COR-L47 (cell line): Measurements from ENCODE around the gene PDIK1L.
A peak's percentile ranks its signal among the peaks of the same experiment; 100 is the strongest.

Experiments used
- DNase-seq: peaks from one replicate; lab custom pipeline; 2025; lab: John Stamatoyannopoulos, UW

Gene PDIK1L

DNA sequence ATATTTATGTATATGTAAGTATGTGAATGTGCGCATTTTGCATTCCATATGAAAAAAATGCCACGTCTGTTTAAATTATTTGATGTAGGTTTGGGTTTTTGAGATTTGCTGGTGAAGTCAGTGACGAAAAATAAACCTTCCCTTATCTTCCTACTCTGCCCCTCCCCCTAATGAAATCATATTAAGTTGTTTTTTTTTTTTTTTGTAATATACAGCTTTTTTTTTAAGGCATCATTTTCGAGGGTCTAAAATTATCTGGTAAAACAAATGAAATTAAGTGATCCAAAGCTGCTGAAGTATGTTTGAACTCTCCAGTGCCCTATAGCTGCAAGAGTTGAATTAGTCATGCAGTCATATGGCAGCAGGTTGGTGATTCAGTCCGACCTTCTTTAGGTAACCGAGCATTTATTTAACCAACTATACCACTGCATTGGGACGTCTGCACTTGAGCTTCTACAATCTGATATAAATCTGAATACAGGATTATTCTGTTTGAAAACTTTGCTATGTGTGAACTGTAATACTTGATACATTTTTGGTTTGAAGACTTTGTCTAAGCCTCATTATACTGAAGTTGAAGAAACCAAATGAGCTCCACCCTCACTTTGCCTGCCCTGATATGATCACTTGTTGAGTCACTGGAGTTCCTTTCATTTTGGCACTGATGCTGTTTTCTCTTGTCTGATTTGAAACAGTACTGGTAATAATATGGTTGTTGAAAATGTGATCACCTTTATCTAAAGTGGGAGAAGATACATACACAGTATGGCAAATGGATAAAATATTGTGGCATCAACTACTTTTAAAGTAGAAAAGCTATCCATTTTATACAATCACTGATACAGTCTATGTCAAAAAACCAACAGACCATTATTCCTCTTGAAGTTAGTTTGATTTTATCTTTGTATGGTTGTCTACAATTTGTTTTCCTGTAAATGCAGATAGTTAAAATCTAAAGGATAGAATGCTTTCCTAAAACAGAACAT lies 11.7 kb downstream of the PDIK1L start:
- DNase-seq = no peak

DNA sequence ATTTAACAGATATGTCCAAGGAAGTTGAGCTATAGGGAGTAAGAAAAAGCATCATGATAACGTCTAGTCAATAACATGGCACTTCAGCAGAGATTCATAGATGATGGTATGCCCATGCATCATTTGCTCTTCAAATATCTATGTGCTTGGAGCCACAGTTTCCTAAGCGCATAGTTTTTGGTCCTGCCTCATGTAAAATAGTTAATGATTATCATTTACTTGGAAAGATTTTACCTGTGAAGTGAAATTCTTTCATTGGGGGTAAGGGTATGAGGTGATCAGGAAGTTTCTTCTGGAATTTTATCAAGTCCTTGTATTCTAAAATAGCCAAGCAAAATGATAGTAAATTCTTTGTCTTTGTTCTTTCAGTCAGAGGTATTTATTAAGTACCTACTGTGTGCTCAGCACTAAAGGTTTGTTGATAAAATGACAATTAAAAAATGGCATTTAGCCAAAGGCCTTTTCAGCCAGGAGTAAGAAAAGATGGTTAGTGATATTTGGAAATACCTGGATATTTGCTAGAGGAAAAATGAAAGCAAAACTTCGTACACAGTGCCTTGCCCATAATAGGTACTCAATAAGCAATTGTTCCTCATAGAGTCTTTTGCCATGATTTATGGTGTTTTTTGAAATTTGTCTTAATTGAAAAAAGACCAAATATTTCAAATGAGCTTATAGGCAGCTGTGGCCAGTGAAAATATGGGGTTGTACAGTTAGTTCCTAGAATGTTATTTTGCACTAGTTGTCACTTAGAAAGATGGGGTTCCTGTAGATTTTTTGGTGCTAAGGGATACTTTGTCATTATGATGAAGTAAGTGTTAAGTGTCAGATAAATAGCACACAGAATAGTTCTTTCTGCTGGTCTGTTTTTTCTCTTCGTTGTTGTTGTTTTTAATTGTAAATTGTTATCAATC lies 13.1 kb downstream of the PDIK1L start:
- DNase-seq = no peak

DNA sequence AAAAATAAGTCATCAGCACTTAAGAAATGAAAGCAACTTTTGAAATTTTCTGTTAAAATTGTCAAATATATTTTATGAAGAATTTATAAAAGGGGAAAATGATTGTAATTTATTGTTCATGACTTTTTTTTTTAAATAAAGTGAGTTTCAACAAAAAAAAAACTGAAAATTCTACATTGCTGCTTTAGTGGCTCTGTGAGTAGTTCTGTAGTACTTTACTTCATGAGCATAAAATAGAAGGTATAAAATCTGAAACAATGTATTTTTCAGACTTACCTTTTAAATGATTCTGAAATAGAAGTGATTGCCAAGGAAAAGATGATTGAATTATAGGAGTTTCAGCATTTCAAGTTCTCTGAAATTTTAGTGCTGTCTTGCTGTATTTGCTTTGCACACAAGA lies 13.8 kb downstream of the PDIK1L start:
- DNase-seq = no peak

DNA sequence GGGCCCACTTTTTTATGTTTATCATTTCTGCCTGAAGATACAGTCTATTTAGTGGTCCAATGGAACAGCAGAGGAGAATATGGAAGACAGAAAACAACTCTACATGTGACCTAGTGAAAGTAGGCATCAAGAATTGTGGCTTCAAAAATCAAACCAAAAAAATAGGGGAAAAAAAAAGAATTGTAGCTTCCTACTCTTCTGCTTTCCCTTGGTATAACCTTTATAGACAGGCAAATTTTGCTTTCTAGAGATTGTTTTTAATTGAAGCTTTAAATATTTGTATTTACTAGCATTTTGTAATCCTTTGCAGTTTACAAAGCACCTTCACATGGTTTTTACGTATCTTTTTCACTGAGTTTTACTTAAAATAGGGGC lies 14.3 kb downstream of the PDIK1L start:
- DNase-seq = no peak

DNA sequence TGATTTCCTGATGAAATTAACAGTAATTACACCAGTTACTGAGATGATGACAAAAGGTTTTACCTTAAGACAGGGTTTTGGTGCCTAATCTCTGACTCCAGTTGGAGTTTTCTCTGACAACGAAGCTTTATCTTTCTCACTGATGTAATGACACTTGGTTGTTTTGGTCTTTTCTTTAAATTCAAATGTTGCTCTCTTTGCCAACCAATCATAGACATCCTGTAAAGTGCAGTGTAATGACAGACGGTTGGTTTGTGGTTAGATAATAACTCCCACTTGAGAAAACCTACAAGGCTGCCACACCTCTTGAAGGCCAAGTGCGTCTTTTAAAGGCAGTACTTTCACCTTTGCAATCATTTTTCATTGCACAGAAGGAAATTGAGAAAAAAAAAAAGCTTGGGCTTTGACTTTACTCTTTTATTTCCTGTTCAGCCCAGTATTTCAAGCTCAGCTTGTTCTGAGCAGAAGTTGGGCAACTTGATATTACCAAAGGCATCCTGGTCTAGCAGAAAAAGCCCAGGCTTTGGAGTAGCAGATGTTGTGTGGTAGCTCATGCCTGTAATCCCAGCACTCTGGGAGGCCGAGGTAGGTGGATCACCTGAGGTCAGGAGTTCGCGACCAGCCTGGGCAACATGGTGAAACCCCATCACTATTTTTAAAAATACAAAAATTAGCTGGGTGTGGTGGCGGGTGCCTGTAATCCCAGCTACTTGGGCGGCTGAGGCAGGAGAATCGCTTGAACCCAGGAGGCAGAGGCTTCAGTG lies 14.9 kb downstream of the PDIK1L start:
- no peak for DNase-seq

DNA sequence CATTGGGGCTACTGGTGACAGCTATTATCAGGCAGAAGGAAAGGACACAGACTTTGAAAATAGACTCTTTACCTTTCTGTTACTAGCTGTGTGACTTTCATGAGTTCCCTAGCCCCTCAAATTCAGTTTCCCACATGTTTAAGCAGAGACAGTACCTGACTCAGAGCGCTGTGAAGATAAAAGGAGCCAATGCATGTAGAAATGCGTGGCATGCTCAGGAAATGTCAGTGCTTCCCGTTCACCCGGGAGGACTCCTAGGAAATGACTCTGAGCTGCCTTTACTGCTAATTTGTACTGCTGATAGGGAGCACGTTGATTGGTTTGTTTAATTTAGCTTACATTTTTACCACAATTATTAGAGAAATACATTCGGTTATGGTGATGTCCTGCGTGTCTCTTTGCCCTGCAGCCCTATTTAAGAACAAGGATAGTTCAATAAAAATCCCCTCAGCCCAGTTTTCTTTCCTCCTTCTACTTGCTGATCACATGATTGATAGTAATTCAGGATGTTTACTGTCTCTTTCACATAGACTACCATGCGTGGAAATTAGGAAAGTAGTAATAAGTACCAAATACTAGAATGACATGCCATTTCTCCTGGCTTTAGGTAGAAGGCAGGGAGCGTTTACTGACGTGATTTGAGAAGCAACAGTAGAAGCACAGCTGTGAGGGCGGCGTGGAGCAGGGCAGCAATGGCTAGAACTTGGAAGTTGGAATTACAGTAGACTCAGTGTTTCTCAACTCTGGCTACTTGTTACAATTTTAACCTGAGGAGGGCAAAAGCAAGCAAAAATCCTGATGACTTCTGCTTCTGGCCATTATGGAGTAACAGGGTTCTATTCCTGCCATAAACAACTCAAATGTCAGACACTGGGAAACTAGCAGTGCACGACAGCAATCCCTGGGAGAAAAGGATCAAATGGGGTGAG lies 15.9 kb downstream of the PDIK1L start:
- no peak for DNase-seq

DNA sequence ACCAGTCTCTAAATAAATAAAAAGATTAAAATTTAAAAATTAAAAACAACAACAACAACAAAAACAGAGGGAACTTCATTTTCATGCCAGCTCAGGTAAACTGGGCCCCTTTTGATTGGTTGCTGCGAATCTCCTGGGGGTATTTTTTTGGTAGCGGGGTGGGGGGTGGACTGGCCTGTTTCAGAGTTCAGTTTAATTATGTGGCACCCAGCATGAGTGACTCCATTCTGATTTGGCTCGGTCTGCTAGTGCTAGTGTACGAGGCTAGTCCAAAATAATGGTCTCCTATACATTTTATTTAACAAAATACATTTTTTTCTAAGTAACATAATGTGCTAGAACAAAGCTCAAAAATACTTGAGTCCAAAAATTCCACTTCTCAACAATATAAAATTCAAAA lies 18.2 kb downstream of the PDIK1L start:
- no peak for DNase-seq

DNA sequence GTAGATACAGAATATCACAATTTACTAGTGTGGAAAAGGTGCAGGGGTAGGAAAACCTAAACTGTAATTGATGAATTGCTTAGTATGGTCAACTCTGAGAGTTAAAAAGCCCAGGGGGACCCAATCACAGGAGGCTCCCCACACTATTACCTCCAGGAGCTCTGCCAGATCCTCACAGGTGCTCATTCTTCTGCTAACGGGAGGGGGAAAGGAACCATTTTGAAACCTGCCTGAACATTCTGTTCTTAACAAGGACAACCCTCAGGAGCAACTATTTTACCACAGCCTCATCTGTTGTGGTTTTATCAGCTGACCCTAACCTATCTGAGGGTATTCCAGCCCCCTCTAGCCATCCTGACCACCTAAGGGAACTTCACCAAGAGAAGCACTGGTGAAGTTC lies 19.1 kb downstream of the PDIK1L start:
- no peak for DNase-seq

DNA sequence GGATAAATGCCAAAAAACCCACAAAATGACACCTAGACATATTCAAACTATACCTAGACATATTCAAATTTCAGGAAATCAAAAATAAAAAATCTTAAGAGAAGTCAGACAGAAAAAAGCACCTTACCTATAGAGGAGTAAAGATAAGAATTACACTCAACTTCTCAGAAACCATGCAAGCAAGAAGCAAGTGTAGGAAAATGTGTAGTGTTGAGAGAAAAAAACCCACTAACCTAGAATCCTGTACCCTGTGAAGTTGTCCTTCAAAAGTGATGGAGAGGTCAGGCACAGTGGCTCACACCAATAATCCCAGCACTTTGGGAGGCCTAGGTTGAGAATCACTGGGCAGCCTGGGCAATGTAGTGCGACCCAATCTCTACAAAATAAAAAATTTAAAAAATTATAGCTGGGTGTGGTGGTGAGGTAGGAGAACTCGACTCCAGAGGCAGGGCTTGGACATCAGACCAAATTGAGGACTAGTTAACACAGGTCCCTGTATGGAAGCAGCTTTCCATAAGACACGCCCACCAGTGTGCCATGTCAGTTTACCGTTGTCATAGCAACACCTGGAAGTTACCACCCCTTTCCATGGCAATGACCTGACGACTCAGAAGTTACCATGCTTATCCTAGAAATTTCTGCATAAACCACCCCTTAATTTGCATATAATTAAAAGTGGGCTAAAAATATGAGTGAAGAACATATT lies 20.7 kb downstream of the PDIK1L start:
- no peak for DNase-seq

DNA sequence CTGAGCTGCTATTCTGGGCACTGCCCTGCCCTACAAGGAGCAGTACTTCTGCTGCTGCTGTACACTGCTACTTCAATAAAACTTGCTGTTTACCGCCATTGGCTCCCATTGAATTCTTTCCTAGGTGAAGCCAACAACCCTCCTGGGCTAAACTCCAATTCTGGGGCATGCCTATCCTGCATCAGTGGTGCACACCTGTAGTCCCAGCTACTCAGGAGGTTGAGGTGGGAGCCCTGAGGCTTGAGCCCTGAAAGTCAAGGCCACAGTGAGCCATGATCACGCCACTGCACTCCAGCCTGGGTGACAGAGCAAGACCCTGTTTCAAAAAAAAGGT lies 21.2 kb downstream of the PDIK1L start:
- DNase-seq = no peak

DNA sequence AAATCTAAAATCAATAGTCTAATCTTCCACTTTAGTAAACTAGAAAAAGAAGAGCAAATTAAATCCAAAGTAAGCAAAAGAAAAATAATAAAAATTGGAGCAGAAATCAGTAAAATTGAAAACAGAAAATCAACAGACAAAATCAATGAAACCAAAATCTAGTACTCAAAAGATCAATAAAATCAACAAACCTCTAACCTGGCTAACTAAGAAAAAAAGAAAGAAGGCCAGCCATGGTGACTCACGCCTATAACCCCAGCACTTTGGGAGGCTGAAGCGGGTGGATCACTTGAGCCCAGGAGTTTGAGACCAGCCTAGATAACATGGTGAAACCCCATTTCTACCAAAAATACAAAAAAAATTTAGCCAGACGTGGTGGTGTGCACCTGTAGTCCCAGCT lies 22.8 kb downstream of the PDIK1L start:
- DNase-seq = no peak

DNA sequence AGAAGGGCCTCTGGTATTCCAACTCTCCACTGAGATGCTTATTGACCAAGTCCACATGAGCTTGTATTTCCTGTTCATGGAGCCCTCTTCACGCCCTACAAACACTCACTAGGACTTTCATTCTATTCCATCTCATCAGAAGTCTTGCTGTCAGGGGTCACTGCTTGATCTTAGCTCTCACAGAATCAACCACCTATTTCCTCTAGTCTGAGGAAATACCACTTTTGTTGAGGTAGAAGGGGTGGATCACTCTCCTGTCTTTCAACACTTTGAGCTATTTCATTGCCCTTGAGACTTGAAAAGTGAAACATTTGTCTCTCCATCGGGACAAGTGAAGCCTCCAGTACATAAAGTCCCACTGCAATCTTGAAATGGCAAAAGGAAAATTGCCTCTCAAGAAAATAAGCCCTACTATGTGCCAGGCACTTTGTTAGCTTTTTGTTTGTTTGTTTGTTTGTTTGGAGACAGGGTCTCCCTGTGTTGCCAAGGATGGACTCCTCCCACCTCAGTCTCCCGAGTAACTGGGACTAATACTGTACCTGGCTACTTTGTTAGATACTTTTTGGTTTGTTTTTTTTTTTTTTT lies 27.4 kb downstream of the PDIK1L start:
- no peak for DNase-seq

DNA sequence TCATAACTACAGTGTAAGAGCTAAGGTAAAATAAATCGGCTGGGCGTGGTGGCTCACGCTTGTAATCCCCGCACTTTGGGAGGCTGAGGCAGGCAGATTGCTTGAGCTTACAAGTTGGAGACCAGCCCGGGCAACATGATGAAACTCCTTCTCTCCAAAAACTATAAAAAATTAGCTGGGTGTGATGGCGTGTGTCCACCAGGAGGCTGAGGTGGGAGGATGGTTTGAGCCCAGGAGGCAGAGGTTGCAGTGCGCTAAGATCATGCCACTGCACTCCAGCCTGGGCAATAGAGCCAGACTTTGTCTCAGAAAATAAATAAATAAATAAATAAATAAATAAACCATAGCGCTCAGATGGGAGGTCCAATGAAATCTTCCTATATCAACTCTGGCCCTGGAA lies 30.5 kb downstream of the PDIK1L start:
- DNase-seq = no peak

DNA sequence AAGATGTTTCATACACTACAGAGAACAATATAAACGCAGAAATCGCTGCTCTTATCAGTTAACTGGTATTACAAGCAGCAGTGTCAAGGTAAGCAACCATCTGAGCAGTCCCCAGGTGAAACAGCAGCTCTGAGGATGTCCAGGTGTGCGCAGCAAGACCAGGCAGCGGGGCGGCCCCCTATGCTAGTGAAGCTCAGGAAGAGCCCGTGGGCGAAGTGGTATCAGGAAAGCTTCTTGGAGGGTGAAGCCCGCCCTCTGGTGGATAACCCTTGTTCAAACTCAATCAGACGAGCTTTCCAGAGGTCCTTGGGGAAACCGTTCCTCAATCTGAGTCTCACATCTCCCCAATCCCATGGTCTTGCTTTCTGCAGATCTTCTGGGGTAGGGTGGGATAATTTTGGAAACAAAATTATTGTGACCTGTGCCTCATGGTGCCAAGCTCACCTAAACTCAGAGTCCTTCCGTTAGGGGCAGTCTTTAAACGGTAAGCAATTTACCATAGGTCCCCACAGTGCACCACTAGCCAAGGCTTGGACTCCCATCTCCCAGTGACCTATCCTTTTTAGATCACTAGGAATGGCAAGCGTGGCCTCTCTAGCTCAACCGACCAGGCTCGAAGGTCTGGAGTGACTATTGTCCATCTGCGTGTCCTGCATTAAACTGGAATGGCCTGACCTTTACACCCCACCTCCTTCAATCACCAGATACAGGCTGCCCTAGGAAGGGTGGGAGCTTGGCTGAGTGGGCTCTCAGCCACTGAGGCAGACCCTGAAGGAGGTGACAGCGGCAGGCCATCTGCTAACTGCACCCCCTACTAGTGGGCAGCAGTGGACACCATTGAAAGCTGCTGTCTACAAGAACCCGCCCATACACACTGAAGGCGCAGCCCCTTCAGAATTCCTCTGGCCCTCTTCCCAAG lies 33.7 kb downstream of the PDIK1L start:
- DNase-seq = peak; percentile 92

DNA sequence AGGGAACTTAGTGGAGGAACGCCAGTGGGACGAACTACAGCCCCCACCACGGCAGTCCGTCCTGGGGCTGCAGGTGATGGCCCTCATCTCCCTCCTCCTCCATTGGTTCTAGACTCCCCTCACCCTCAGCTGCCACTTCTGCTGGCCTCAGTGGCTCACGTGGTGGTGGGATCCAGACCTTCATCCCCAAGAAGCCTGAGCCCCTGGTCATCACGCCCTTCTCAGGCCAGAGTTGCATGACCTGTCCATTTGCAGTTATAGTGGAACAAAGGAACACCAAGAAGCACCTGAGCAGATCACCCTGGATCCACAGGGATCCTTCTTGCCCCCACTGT lies 34.3 kb downstream of the PDIK1L start:
- DNase-seq = no peak

DNA sequence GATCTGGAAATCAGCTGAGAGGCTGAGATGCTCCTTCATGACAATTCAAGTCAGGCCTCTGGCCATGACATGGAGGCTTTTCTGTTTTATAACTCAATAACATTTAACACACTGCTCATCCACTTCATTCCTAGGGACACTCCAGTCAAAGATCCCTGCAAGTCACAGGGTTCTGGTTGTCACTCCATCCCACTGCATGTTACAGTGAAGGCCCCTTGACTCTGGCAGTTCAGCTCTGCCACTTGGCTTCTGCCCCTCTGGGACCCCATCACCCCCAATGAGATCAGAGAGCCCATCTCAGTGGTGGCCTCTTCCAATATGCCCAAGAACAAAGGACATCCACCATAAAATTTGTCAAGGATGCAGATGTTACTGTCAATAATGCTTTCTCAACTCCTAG lies 37.3 kb downstream of the PDIK1L start:
- no peak for DNase-seq

DNA sequence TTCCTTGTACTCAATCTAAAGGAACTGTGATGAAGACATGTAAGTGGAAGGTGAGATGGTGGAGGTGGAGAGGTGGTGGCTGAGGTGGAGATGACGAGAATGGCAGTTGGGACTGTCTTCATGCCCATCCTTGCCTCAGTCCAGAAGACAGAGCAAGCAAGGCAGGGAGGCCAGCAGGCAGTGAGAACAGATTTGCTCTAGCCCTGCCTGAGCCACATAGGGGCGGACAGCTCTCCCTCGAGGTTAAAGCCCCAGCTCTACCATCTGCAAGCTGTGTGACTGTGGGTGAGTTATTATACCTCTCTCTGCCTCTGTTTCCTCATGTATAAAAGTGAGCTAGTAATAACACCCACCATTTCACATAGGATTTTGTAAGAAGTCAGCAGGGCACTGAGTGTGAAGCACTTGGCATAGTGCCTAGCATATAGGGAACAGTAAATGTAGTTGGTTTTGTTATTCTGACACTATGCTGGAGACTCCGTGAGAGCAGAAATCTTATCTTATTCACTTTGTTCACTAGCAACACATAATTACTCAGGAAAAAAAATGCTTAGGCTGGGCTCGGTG lies 42.4 kb downstream of the PDIK1L start:
- no peak for DNase-seq

DNA sequence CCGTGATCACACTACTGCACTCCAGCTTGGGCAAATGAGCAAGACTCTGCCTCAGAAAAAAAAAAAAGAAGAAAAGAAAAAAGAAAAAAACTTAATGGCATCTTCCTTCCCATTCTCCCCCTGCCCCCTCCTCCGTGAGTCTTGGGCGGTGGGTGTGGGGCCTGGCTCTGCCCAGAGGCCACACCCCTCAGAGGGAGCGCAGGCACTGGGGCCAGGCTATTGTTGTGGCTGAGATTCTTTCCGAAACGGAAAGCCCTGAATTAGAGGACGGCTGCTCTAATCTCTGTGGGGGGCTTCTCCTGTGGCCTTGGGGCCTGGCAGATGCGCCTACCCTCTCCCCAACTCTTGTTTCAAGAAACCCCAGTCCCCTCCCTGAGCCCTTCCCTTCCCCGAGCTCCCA lies 43.1 kb downstream of the PDIK1L start:
- DNase-seq = no peak
